BLaER1 treated with 17β-estradiol and CSF1 and Interleukin-3, amounts not matched to agents 10 nM and 100 nM (cell line): ENCODE measurements around the gene CRYL1.

ENCODE experiments used
- H3K27ac ChIP-seq, 11 experiments: shearing (Covaris generic); formaldehyde crosslinking; 2 replicates each; pipeline ENCODE4 v1.8.1; 2022
- H3K27me3 ChIP-seq, 11 experiments: shearing (Covaris generic); formaldehyde crosslinking; 2 replicates each; pipeline ENCODE4 v1.8.1; 2022
- H3K36me3 ChIP-seq, 11 experiments: shearing (Covaris generic); formaldehyde crosslinking; 2 replicates each; pipeline ENCODE4 v1.8.1; 2022
- H3K4me1 ChIP-seq, 10 experiments: shearing (Covaris generic); formaldehyde crosslinking; 2 replicates each; pipeline ENCODE4 v1.8.1; 2022
- H3K4me2 ChIP-seq, 11 experiments: shearing (Covaris generic); formaldehyde crosslinking; 2 replicates each; pipeline ENCODE4 v1.8.1; 2022
- H3K4me3 ChIP-seq, 10 experiments: shearing (Covaris generic); formaldehyde crosslinking; 2 replicates each; pipeline ENCODE4 v1.8.1; 2022
- H3K9ac ChIP-seq, 11 experiments: shearing (Covaris generic); formaldehyde crosslinking; 2 replicates each; pipeline ENCODE4 v1.8.1; 2022
- H3K9me3 ChIP-seq, 11 experiments: shearing (Covaris generic); formaldehyde crosslinking; replicated peaks in 1 of 11; 2 replicates each; pipeline ENCODE4 v1.8.1; 2022
- H4K20me1 ChIP-seq, 11 experiments: shearing (Covaris generic); formaldehyde crosslinking; 2 replicates each; pipeline ENCODE4 v1.8.1; 2022
- Cebpa-rat ChIP-seq, 11 experiments: shearing (Covaris generic); IDR thresholded peaks; 2 replicates each; pipeline ENCODE4 v1.8.1; 2022

CRYL1 gene

GRCh38 chr13:20494656-20495055 is 31.0 kb downstream of the CRYL1 start:
- no peak overlapping the region for H3K4me3 ChIP-seq
- peaks cover 9 to 27% (median 15%) of the 10 kb centered on the region in 10 experiments; a peak in 19 of 20 replicates for H3K4me1 ChIP-seq
- peak overlapping the region in 1 of 11 experiments; percentile 54; a peak in 1 of 22 replicates for H3K27ac ChIP-seq
- no peaks in the 10 kb centered on the region for H3K27me3 ChIP-seq
- peaks cover under 1 to 11% (median 9%) of the 10 kb centered on the region in 11 experiments; a peak in 20 of 22 replicates for H3K9me3 ChIP-seq
- peak overlapping the region in 8 of 11 experiments; percentile 5 to 68 (median 40); a peak in 14 of 22 replicates for H3K4me2 ChIP-seq
- peaks cover 0 to 2% (median 0%) of the 10 kb centered on the region in 11 experiments; a peak in 1 of 22 replicates for H3K36me3 ChIP-seq
- peaks cover 0 to 14% (median 0%) of the 10 kb centered on the region in 11 experiments; a peak in 4 of 22 replicates for H4K20me1 ChIP-seq
- TF ChIP-seq Cebpa-rat (IDR thresholded peaks at IDR 0.05), result no peak
- H3K9ac ChIP-seq, result peak overlapping the region in 3 of 11 experiments; percentile 22 to 44 (median 28); a peak in 2 of 22 replicates

DNA sequence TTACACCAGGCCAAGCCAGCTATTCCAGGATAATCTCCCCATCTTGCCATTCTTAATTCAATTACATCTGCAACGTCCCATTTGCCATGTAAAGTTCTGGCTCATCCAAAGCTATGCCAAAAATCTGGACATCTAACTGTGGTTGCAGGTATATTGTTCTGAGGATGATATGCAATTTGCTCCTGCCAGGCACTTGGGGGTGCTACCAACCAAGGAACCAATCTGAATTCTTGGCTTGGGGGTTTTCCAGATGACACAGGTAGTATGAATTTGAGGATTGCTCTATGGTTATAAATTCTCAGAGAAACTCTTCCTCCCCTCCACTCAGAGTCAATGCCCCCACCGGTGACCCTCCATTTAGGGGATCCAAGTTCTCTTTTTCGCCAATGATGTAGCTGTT is 33.0 kb downstream of the CRYL1 start:
- no peak for TF ChIP-seq Cebpa-rat (IDR thresholded peaks at IDR 0.05)
- no peak overlapping the region for H3K4me3 ChIP-seq
- no peak overlapping the region for H3K4me2 ChIP-seq
- H3K9me3 ChIP-seq, result 0 out of 22 replicates have a peak, but pooled peaks cover 0 to 3% (median 0%) of the 10 kb centered on the region in 11 experiments
- H3K9ac ChIP-seq, result no peak overlapping the region
- H3K4me1 ChIP-seq, result peaks cover 9 to 27% (median 15%) of the 10 kb centered on the region in 10 experiments; a peak in 19 of 20 replicates
- H3K36me3 ChIP-seq, result peaks cover 0 to 22% (median 3%) of the 10 kb centered on the region in 11 experiments; a peak in 10 of 22 replicates
- peaks cover 0 to 14% (median 0%) of the 10 kb centered on the region in 11 experiments; a peak in 4 of 22 replicates for H4K20me1 ChIP-seq
- no peaks in the 10 kb centered on the region for H3K27me3 ChIP-seq
- H3K27ac ChIP-seq, result no peak overlapping the region

- 0 out of 22 replicates have a peak, but pooled peaks cover 0 to 3% (median 0%) of the 10 kb centered on the region in 11 experiments for H3K9me3 ChIP-seq
- peaks cover 0 to 23% (median 3%) of the 10 kb centered on the region in 11 experiments; a peak in 10 of 22 replicates for H3K36me3 ChIP-seq
- H3K4me3 ChIP-seq, result no peak overlapping the region
- no peak overlapping the region; a peak in 1 of 22 replicates for H3K9ac ChIP-seq
- H3K27me3 ChIP-seq, result no peaks in the 10 kb centered on the region
- TF ChIP-seq Cebpa-rat (IDR thresholded peaks at IDR 0.05), result no peak
- peaks cover 0 to 14% (median 0%) of the 10 kb centered on the region in 11 experiments; a peak in 4 of 22 replicates for H4K20me1 ChIP-seq
- H3K4me1 ChIP-seq, result peaks cover 9 to 27% (median 15%) of the 10 kb centered on the region in 10 experiments; a peak in 19 of 20 replicates
- no peak overlapping the region for H3K27ac ChIP-seq
- peak overlapping the region in 2 of 11 experiments; percentile 7 to 19; a peak in 2 of 22 replicates for H3K4me2 ChIP-seq
These were observed 33.7 kb downstream of the CRYL1 start for GRCh38 chr13:20491926-20492435.

DNA sequence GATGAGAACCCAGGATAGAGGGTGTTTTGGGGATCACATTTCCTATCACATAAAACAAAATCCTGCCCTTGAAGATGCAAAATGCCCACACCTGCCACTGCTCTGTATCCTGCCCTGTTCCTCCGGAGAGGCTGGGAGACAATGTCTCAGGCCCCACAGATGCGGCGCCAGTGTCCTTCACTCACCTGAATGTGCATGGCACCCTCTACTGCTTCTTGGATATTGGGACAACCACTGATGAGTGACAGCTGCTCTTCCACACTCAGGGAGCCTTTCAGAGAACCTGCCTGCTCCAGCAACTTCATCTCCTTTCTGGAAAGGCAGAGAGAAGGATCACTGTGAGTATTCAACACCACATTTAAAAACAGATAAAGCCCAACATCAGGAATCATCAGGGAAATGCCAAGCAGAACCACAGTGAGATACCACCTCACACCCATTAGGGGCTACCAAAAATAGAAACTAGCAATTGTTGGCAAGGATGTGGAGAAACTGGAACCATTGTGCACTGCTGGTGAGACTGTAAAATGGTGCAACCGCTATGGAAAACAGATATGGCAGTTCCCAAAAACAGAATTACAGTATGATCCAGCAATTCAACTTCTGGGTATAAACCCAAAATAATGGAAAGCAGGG is 36.4 kb downstream of the CRYL1 start:
- no peaks in the 10 kb centered on the region for H3K27me3 ChIP-seq
- H4K20me1 ChIP-seq, result peaks cover 0 to 7% (median 0%) of the 10 kb centered on the region in 11 experiments; a peak in 3 of 22 replicates
- H3K9ac ChIP-seq, result no peak overlapping the region
- no peak overlapping the region for H3K4me2 ChIP-seq
- peaks cover 0 to 12% (median 0%) of the 10 kb centered on the region in 10 experiments; a peak in 8 of 20 replicates for H3K4me1 ChIP-seq
- TF ChIP-seq Cebpa-rat (IDR thresholded peaks at IDR 0.05), result no peak
- peaks cover 0 to 49% (median 3%) of the 10 kb centered on the region in 11 experiments; a peak in 10 of 22 replicates for H3K36me3 ChIP-seq
- H3K4me3 ChIP-seq, result no peak overlapping the region
- H3K9me3 ChIP-seq, result 0 out of 22 replicates have a peak, but pooled peaks cover 0 to 4% (median 0%) of the 10 kb centered on the region in 11 experiments
- H3K27ac ChIP-seq, result no peak overlapping the region

DNA sequence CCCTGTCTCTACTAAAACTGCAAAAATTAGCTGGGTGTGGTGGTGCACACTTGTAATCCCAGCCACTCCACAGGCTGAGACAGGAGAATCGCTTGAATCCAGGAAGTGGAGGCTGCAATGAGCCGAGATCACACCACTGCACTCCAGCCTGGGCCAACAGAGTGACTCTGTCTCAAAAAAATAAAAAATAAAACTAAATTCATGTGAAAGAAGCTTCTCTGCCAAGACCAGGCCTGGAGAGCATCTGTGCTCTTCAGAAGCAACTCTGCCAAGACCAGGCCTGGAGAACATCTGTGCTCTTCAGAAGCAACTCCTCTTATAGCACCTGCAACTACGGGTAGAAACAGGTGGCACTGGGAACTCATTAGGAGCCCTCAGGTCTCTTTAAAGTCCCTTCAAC is 37.7 kb downstream of the CRYL1 start:
- Histone ChIP-seq H3K27me3 (no peaks in the 10 kb centered on the region), H4K20me1 (peaks cover 0 to 6% (median 0%) of the 10 kb centered on the region in 11 experiments; a peak in 2 of 22 replicates), H3K4me1 (peaks cover under 1 to 21% (median 8%) of the 10 kb centered on the region in 10 experiments), H3K9me3 (peaks cover 0 to 10% (median 4%) of the 10 kb centered on the region in 11 experiments; a peak in 6 of 22 replicates), H3K4me2 (no peak overlapping the region), H3K4me3 (no peak overlapping the region), H3K36me3 (peaks cover 0 to 58% (median 3%) of the 10 kb centered on the region in 11 experiments; a peak in 10 of 22 replicates), H3K9ac (no peak overlapping the region), H3K27ac (no peak overlapping the region)
- no peak for TF ChIP-seq Cebpa-rat (IDR thresholded peaks at IDR 0.05)

GRCh38 chr13:20482787-20483186 is 42.9 kb downstream of the CRYL1 start:
- Histone ChIP-seq H3K4me1 (peaks cover 7 to 48% (median 32%) of the 10 kb centered on the region in 10 experiments), H3K27ac (peak overlapping the region in 6 of 11 experiments; percentile 11 to 72 (median 51); a peak in 10 of 22 replicates), H3K27me3 (no peaks in the 10 kb centered on the region), H3K9me3 (peaks cover 0 to 10% (median 4%) of the 10 kb centered on the region in 11 experiments; a peak in 6 of 22 replicates), H4K20me1 (no peaks in the 10 kb centered on the region), H3K4me3 (no peak overlapping the region; a peak in 2 of 20 replicates), H3K4me2 (peak overlapping the region; percentile 55 to 79 (median 70); a peak in 21 of 22 replicates), H3K36me3 (peaks cover 0 to 45% (median 0%) of the 10 kb centered on the region in 11 experiments; a peak in 7 of 22 replicates), H3K9ac (peak overlapping the region in 4 of 11 experiments; percentile 11 to 53 (median 36); a peak in 3 of 22 replicates)
- no peak; a peak in 1 of 22 replicates for TF ChIP-seq Cebpa-rat (IDR thresholded peaks at IDR 0.05)

DNA sequence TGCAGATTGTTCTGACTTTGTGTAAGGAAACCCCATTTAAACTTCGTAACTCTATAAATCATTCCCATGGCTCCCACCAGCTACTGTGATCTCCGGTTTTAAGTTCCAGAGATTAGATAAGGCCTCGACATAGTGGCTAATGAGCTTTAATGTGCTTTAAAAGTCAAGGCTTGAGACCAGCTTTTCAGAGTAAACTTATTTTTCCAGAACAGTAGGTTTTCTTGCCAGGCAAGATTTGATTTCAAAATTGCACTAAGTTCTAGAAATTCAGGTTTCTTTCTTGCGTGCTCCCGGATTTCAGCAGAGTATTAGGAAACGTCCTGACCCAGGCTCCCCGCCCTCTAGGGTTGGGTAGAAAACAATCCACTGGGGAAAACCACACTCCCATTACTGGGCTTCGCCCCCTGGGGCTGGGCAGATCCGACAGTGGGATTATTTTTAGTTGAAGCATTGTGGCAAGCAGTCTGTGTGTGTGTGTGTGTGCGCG is 43.3 kb downstream of the CRYL1 start:
- H3K4me3 ChIP-seq, result no peak overlapping the region; a peak in 2 of 20 replicates
- peak overlapping the region in 6 of 11 experiments; percentile 1 to 72 (median 51); a peak in 10 of 22 replicates for H3K27ac ChIP-seq
- H3K27me3 ChIP-seq, result no peaks in the 10 kb centered on the region
- H4K20me1 ChIP-seq, result no peaks in the 10 kb centered on the region
- peak overlapping the region in 4 of 11 experiments; percentile 11 to 53 (median 36); a peak in 3 of 22 replicates for H3K9ac ChIP-seq
- peaks cover 0 to 42% (median 0%) of the 10 kb centered on the region in 11 experiments; a peak in 5 of 22 replicates for H3K36me3 ChIP-seq
- H3K4me2 ChIP-seq, result peak overlapping the region; percentile 55 to 79 (median 70); a peak in 21 of 22 replicates
- H3K9me3 ChIP-seq, result peaks cover 0 to 10% (median 4%) of the 10 kb centered on the region in 11 experiments; a peak in 6 of 22 replicates
- peaks cover 7 to 49% (median 33%) of the 10 kb centered on the region in 10 experiments for H3K4me1 ChIP-seq
- TF ChIP-seq Cebpa-rat (IDR thresholded peaks at IDR 0.05), result peak in 3 of 11 experiments; percentile 23 to 76 (median 28); a peak in 3 of 22 replicates

GRCh38 chr13:20477394-20477793 is 48.3 kb downstream of the CRYL1 start:
- Histone ChIP-seq H3K9ac (no peak overlapping the region), H3K27me3 (no peaks in the 10 kb centered on the region), H3K4me2 (peak overlapping the region in 3 of 11 experiments; percentile 87 to 98 (median 90); a peak in 4 of 22 replicates), H3K27ac (peak overlapping the region in 2 of 11 experiments; percentile 78 to 81; a peak in 2 of 22 replicates), H4K20me1 (no peaks in the 10 kb centered on the region), H3K9me3 (no peaks in the 10 kb centered on the region), H3K36me3 (peaks cover 0 to 21% (median 0%) of the 10 kb centered on the region in 11 experiments; a peak in 4 of 22 replicates), H3K4me3 (no peak overlapping the region), H3K4me1 (peaks cover 15 to 79% (median 62%) of the 10 kb centered on the region in 10 experiments)
- no peak for TF ChIP-seq Cebpa-rat (IDR thresholded peaks at IDR 0.05)
